Heart left ventricle (tissue), 16 donors: ENCODE results near the gene CREBRF. TPM values are rescaled to one million over a fixed set of nuclear protein-coding genes. Genes with fewer than 3 reads are reported as not detected.

Experiments used
- ATAC-seq, 4 donors: fragments of 200-7000 bp; cut with Tn5 transposase; one replicate each; pipeline ENCODE4 v1.9.1; 2020 to 2022; ENCODE audit warnings: moderate library complexity in 4 of 4, mild to moderate bottlenecking in 3 of 4, moderate number of reproducible peaks in 1 of 4
- DNase-seq, 5 donors: peaks; one replicate each; pipeline ENCODE4 v3.0.0-alpha.2; 2020
- H3K27ac ChIP-seq, 12 donors: fragments of 200-600 bp; sonication (generic) in 4 of 12; one replicate each; pipeline versions ENCODE4 v1.5.0 to v1.8.0; 2016 to 2022; ENCODE audit warnings: mild to moderate bottlenecking in 2 of 12
- H3K27me3 ChIP-seq, 9 donors: fragments of 200-600 bp; sonication (generic) in 2 of 9; one replicate each; pipeline versions ENCODE4 v1.5.1 to v1.8.0; 2016 to 2022; ENCODE audit warnings: mild to moderate bottlenecking in 3 of 9
- H3K36me3 ChIP-seq, 9 donors: fragments of 200-600 bp; sonication (generic) in 2 of 9; one replicate each; pipeline versions ENCODE4 v1.5.0 to v1.8.0; 2018 to 2022; ENCODE audit warnings: mild to moderate bottlenecking in 2 of 9
- H3K4me1 ChIP-seq, 12 donors: fragments of 200-600 bp; sonication (generic) in 4 of 12; one replicate each; pipeline versions ENCODE4 v1.5.0 to v1.8.0; 2016 to 2022; ENCODE audit warnings: mild to moderate bottlenecking in 3 of 12
- H3K4me3 ChIP-seq, 12 donors: fragments of 200-600 bp; sonication (generic) in 4 of 12; one replicate each; pipeline versions ENCODE4 v1.5.0 to v1.8.0; 2017 to 2022; ENCODE audit warnings: mild to moderate bottlenecking in 9 of 12, moderate library complexity in 4 of 12
- H3K9me3 ChIP-seq, 12 donors: fragments of 200-600 bp; sonication (generic) in 4 of 12; one replicate each; pipeline versions ENCODE4 v1.5.0 to v1.8.0; 2016 to 2022; ENCODE audit warnings: mild to moderate bottlenecking in 1 of 12
- CTCF ChIP-seq, 12 donors: fragments of 200-600 bp; sonication (generic) in 4 of 12; IDR thresholded peaks; one replicate each; pipeline versions ENCODE4 v1.5.0 to v1.8.0; 2018 to 2022; ENCODE audit warnings: antibody characterized with exemption in 12 of 12, mild to moderate bottlenecking in 5 of 12
- POLR2A ChIP-seq, 2 donors: fragments of 450-650 bp; IDR thresholded peaks; one replicate each; pipeline ENCODE4 v1.6.1; 2017; ENCODE audit warnings: antibody characterized with exemption in 2 of 2, mild to moderate bottlenecking in 2 of 2, moderate library complexity in 2 of 2
- WGBS, 4 donors: extraction: QIAGEN DNeasy Blood & Tissue Kit in 2 of 4; methylation state at CpG; one replicate each; pipeline versions ENCODE4 v1.1.5 to v1.1.7; 2013 to 2018; 5-methylcytosine and 5-hydroxymethylcytosine counted together
- intact Hi-C, 10 donors: fragments of 100-400 bp; cut with DNase I; formaldehyde crosslinking; loops; one replicate each; pipeline versions ENCODE4 v1.11.1 to v1.14.2; 2022
- polyA plus RNA-seq, 2 donors: library from polyadenylated mRNA; stranded (reverse); fragments of 200-250 nt; gene quantifications; one replicate each; pipeline ENCODE4 v1.2.3, GENCODE V29; 2013
- total RNA-seq, 9 donors: library from RNA; depleted of rRNA in 2 of 9; stranded (reverse); fragments of >200 nt in 2 of 9; fragmentation: NEBNext Ultra II Directional in 3 of 9; extraction: Animal tissue kit (Norgen Biotek cat#: 25700) in 3 of 9; gene quantifications; one replicate each; pipeline versions ENCODE4 v1.1.0 to v1.2.4, GENCODE V29; 2016 to 2023
- donor health status: ischemic (EF 13 %, LVEDD 7.1; RV severe dilation, severe dysfunction).
- donor health status: healthy with polysubstance abuse.
- donor health status: DM: no; HTN: yes; CAD: no.
- donor health status: DM: no; HTN: no; CAD: no.
- donor health status: ischemic (EF 25% LVEDD 6.9; RV normal size, moderate dysfunction).
- donor health status: ischemic (EF 25% LVEDD 5.7; RV mildly dilated, moderate dysfunction).
- donor health status: healthy.
- donor health status: DM: yes; HTN: yes; CAD: no.
- donor health status: ischemic (EF 35%, LVEDD 5.7; RV mildly dilated, moderate dysfunction).
- donor health status: nonischemic (EF 11% LVEDD 7.7; RV severe dilation, severe dysfunction).
- donor health status: DM: yes; HTN: yes; CAD: no.
- donor health status: PGD.
- donor health status: ischemic (EF 29% LVEDD 5.4; RV normal size, mild dysfunction).
- donor health status: nonischemic (EF 23%, LVEDD 6.1; RV moderate dilation, normal function).

The CREBRF gene
- total and polyA plus RNA-seq, 11 donors, result 2.7 to 47.7 (median 19.9) TPM

GRCh38 chr5:173158366-173158765 is 102.2 kb downstream of the CREBRF start:
- H3K4me3 ChIP-seq, result no peak overlapping the region
- no peak overlapping the region for H3K27ac ChIP-seq
- peaks cover 3 to 99% (median 95%) of the 10 kb centered on the region in 9 donors for H3K36me3 ChIP-seq
- H3K27me3 ChIP-seq, result no peaks in the 10 kb centered on the region
- ATAC-seq, result no peak
- intact Hi-C loops, result loop anchor here in 1 of 10 donors (10.0 kb wide), 1 partner anchor 454 kb away; no protein-coding TSS in a partner anchor
- 76 to 90% (median 82%) methylated on average over 8 of the region's 8 CpGs for WGBS, 4 donors
- TF ChIP-seq POLR2A (IDR thresholded peaks at IDR 0.05), result no peak
- no peak for TF ChIP-seq CTCF (IDR thresholded peaks at IDR 0.05)
- DNase-seq, result no peak
- H3K9me3 ChIP-seq, result no peaks in the 10 kb centered on the region
- peaks cover 0 to 8% (median 4%) of the 10 kb centered on the region in 12 donors for H3K4me1 ChIP-seq

- TF ChIP-seq POLR2A (IDR thresholded peaks at IDR 0.05) (no peak), CTCF (IDR thresholded peaks at IDR 0.05) (no peak)
- no peak overlapping the region for H3K4me3 ChIP-seq
- ATAC-seq (no peak), DNase-seq (no peak)
- peaks cover under 1 to 98% (median 89%) of the 10 kb centered on the region in 9 donors for H3K36me3 ChIP-seq
- intact Hi-C loops, result loop anchor here in 1 of 10 donors (10.0 kb wide), 1 partner anchor 454 kb away; no protein-coding TSS in a partner anchor
- H3K4me1 ChIP-seq, result peaks cover 0 to 17% (median 7%) of the 10 kb centered on the region in 12 donors
- WGBS, 4 donors, result 73 to 97% (median 96%) methylated on average over 3 of the region's 3 CpGs
- H3K27ac ChIP-seq, result no peak overlapping the region
- H3K9me3 ChIP-seq, result no peaks in the 10 kb centered on the region
- no peaks in the 10 kb centered on the region for H3K27me3 ChIP-seq
Observed at GRCh38 chr5:173159256-173159655, 103.1 kb downstream of the CREBRF start.

GRCh38 chr5:173161148-173161547 is 105.0 kb downstream of the CREBRF start:
- Histone ChIP-seq H3K4me3 (no peak overlapping the region), H3K36me3 (peaks cover 0 to 88% (median 76%) of the 10 kb centered on the region in 9 donors), H3K27ac (no peak overlapping the region), H3K4me1 (peaks cover 0 to 36% (median 11%) of the 10 kb centered on the region in 12 donors), H3K9me3 (no peaks in the 10 kb centered on the region), H3K27me3 (no peaks in the 10 kb centered on the region)
- TF ChIP-seq POLR2A (IDR thresholded peaks at IDR 0.05) (no peak), CTCF (IDR thresholded peaks at IDR 0.05) (no peak)
- ATAC-seq (no peak), DNase-seq (no peak)
- intact Hi-C loops, result loop anchor here in 2 of 10 donors (10.0 kb wide), 2 partner anchors 74 to 124 kb away; partner anchors contain the start of gene NKX2-5 (in 1 of the 2)
- 91 to 96% (median 94%) methylated on average over 5 of the region's 5 CpGs for WGBS, 4 donors

- Histone ChIP-seq H3K27me3 (no peaks in the 10 kb centered on the region), H3K9me3 (no peaks in the 10 kb centered on the region), H3K27ac (peak overlapping the region in 10 of 12 donors; percentile 11 to 86 (median 50)), H3K4me1 (peaks cover 0 to 37% (median 13%) of the 10 kb centered on the region in 12 donors), H3K36me3 (peaks cover 0 to 67% (median 55%) of the 10 kb centered on the region in 9 donors), H3K4me3 (no peak overlapping the region)
- DNase-seq (peak in 4 of 5 donors; percentile 38 to 64 (median 48)), ATAC-seq (peak; percentile 38 to 70 (median 49))
- 48 to 65% (median 51%) methylated on average over 7 of the region's 7 CpGs for WGBS, 4 donors
- TF ChIP-seq POLR2A (IDR thresholded peaks at IDR 0.05) (no peak), CTCF (IDR thresholded peaks at IDR 0.05) (peak in 3 of 12 donors; percentile 6 to 23 (median 8))
- intact Hi-C loops, result loop anchor here in 2 of 10 donors (10.0 kb wide), 2 partner anchors 72 to 122 kb away; partner anchors contain the start of gene NKX2-5 (in 1 of the 2)
Observed at GRCh38 chr5:173163219-173163618, 107.1 kb downstream of the CREBRF start.
